GM12878 (cell line): Measurements from ENCODE around the gene RPL38. TPM values are rescaled to one million over a fixed set of nuclear protein-coding genes. Genes with fewer than 3 reads are reported as not detected.

Experiments
- ATAC-seq: fragments of 200-7000 bp; cut with Tn5 transposase; 3 replicates; pipeline ENCODE4 v1.9.1; 2020; ENCODE audit warnings: mild to moderate bottlenecking, moderate library complexity
- BruUV-seq: library from RNA; stranded (reverse); fragments of 400-500 nt; replicated peaks from 2 replicates; lab custom pipeline; 2021; lab: Mats Ljungman, UMichigan
- CTCF ChIA-PET: fragments of 300-600 bp; sonication (Branson Sonifier 250); formaldehyde crosslinking; extraction: SDS; loops from one replicate; lab custom pipeline; 2021; ENCODE audit warnings: inconsistent platforms; lab: Yijun Ruan, JAX
- POLR2A ChIA-PET: fragments of 350-600 bp; formaldehyde crosslinking; extraction: SDS; loops from one replicate; lab custom pipeline; 2021; ENCODE audit warnings: inconsistent platforms; lab: Charles Lee
- RAD21 ChIA-PET: fragments of 300-600 bp; sonication (Branson Sonifier 250); formaldehyde crosslinking; loops from one replicate; lab custom pipeline; 2023; ENCODE audit warnings: antibody characterized with exemption; ENCODE audit not compliant: unreplicated experiment; lab: Charles Lee
- SMC1A ChIA-PET: fragments of 300-600 bp; sonication (Branson Sonifier 250); formaldehyde crosslinking; loops from one replicate; lab custom pipeline; 2023; ENCODE audit not compliant: unreplicated experiment, uncharacterized antibody; lab: Charles Lee
- DNase-seq: peaks from one replicate; pipeline ENCODE4 v3.0.0-alpha.2; 2011; ENCODE audit warnings: low read depth, low spot score
- FAIRE-seq: peaks from 3 replicates; lab custom pipeline; 2011; peaks lifted over from hg19 to GRCh38; lab: Jason Lieb, UNC
- H2AFZ ChIP-seq: 2 replicates; pipeline ENCODE4 v1.6.0; 2011; ENCODE audit warnings: low read depth, low read length, control low read depth; ENCODE audit not compliant: control insufficient read depth
- H3K27ac ChIP-seq: 2 replicates; pipeline ENCODE4 v1.5.1; 2011; ENCODE audit warnings: control low read depth; ENCODE audit not compliant: control insufficient read depth, insufficient read depth
- H3K27me3 ChIP-seq, 2 experiments: replicated peaks in 1 of 2; 2 replicates each; pipeline versions ENCODE4 v1.6.0 to v1.6.1; 2011; ENCODE audit warnings: low read length in 1 of 2; ENCODE audit not compliant: control insufficient read depth in 2 of 2, insufficient read depth in 2 of 2
- H3K36me3 ChIP-seq, 2 experiments: 2 replicates each; pipeline ENCODE4 v1.5.1; 2011; ENCODE audit warnings: low read length in 1 of 2; ENCODE audit not compliant: control insufficient read depth in 2 of 2, insufficient read depth in 2 of 2
- H3K4me1 ChIP-seq: 2 replicates; pipeline ENCODE4 v1.6.1; 2011; ENCODE audit warnings: mild to moderate bottlenecking, low read length, moderate library complexity, mixed read lengths; ENCODE audit not compliant: control insufficient read depth, insufficient read depth
- H3K4me2 ChIP-seq: 2 replicates; pipeline ENCODE4 v1.6.0; 2011; ENCODE audit warnings: control low read depth; ENCODE audit not compliant: control insufficient read depth, insufficient read depth
- H3K4me3 ChIP-seq: fragments of 200-600 bp; sonication (generic); 2 replicates; pipeline ENCODE4 v1.5.1; 2016
- H3K79me2 ChIP-seq: 2 replicates; pipeline ENCODE4 v1.6.0; 2011; ENCODE audit warnings: low read length; ENCODE audit not compliant: control insufficient read depth, insufficient read depth
- H3K9ac ChIP-seq: 2 replicates; pipeline ENCODE4 v1.8.0; 2011; ENCODE audit warnings: low read length, control low read depth, mixed read lengths; ENCODE audit not compliant: control insufficient read depth, insufficient read depth
- H3K9me3 ChIP-seq: replicated peaks from 3 replicates; pipeline ENCODE4 v1.5.1; 2011; ENCODE audit warnings: mild to moderate bottlenecking, low read length; ENCODE audit not compliant: control insufficient read depth, insufficient read depth
- H4K20me1 ChIP-seq: 2 replicates; pipeline ENCODE4 v1.6.0; 2011; ENCODE audit not compliant: control insufficient read depth, insufficient read depth
- CEBPB ChIP-seq, 2 experiments: fragments of 150-350 bp in 1 of 2; IDR thresholded peaks; 2 replicates each; pipeline ENCODE4 v1.6.1; 2012 to 2014; ENCODE audit warnings: low read depth in 2 of 2, low read length in 2 of 2, borderline replicate concordance in 1 of 2, inconsistent platforms in 1 of 2
- CHD1 ChIP-seq: IDR thresholded peaks from 2 replicates; pipeline ENCODE4 v1.6.1; 2012; ENCODE audit warnings: low read depth, low read length, improper control_type of control experiment
- E2F4 ChIP-seq: IDR thresholded peaks from 2 replicates; pipeline ENCODE4 v1.6.1; 2012; ENCODE audit warnings: low read depth, low read length, improper control_type of control experiment
- FOXK2 ChIP-seq: fragments of 450-650 bp; IDR thresholded peaks from 2 replicates; pipeline ENCODE4 v1.6.1; 2017; ENCODE audit warnings: mild to moderate bottlenecking, moderate library complexity
- JUND ChIP-seq: IDR thresholded peaks from 2 replicates; pipeline ENCODE4 v1.6.1; 2012; ENCODE audit warnings: low read depth, mild to moderate bottlenecking, low read length, improper control_type of control experiment, moderate library complexity
- KDM1A ChIP-seq: fragments of 200-600 bp; sonication (generic); IDR thresholded peaks from 2 replicates; pipeline ENCODE4 v1.6.1; 2016; ENCODE audit warnings: borderline replicate concordance
- MAX ChIP-seq: IDR thresholded peaks from 2 replicates; pipeline ENCODE4 v1.6.1; 2012; ENCODE audit warnings: low read depth, low read length, improper control_type of control experiment
- NFIC ChIP-seq: IDR thresholded peaks from 2 replicates; pipeline ENCODE4 v1.6.1; 2012; ENCODE audit warnings: low read depth, mild to moderate bottlenecking, inconsistent platforms, low read length, moderate library complexity
- REST ChIP-seq: IDR thresholded peaks from 2 replicates; pipeline ENCODE4 v1.6.1; 2012; ENCODE audit warnings: mild to moderate bottlenecking, low read depth, low read length
- SIN3A ChIP-seq: IDR thresholded peaks from 2 replicates; pipeline ENCODE4 v1.6.1; 2012; ENCODE audit warnings: low read depth, low read length, improper control_type of control experiment
- WGBS: methylation state at CpG from one replicate; pipeline ENCODE4 v1.1.6; 2016; ENCODE audit warnings: low lambda C conversion rate; ENCODE audit not compliant: insufficient replicate concordance, insufficient coverage; ENCODE audit errors: missing lambda C conversion rate; 5-methylcytosine and 5-hydroxymethylcytosine counted together
- in situ Hi-C: fragments of 300-500 bp; cut with MboI; formaldehyde crosslinking; loops from 9 replicates; pipeline ENCODE4 v1.14.3; 2018; ENCODE audit warnings: mixed read lengths
- intact Hi-C: fragments of 100-400 bp; cut with micrococcal nuclease; formaldehyde crosslinking; loops from one replicate; pipeline ENCODE4 v1.14.2; 2022; ENCODE audit not compliant: unreplicated experiment
- polyA plus RNA-seq, 11 experiments: library from polyadenylated mRNA; depleted of rRNA in 4 of 11; unstranded in 6 of 11; stranded (reverse) in 5 of 11; fragments of >200 nt; fragmentation: Nextera tagmentation in 4 of 11; fragmentation: Illumina TruSeq in 1 of 11; extraction: Ambion mirVana in 4 of 11; extraction: Trizol in 1 of 11; gene quantifications; 1 replicate in 1 of 11; 2 replicates in 10 of 11; pipeline versions ENCODE4 v1.2.1 to v1.2.3, GENCODE V29; 2011 to 2016; ENCODE audit warnings: inconsistent platforms in 2 of 11, missing spikeins in 2 of 11, low read depth in 1 of 11
- total RNA-seq, 4 experiments: library from RNA; depleted of rRNA in 3 of 4; stranded (reverse); fragments of >200 nt in 3 of 4; fragmentation: Illumina TruSeq in 1 of 4; extraction: Trizol in 1 of 4; gene quantifications; 2 replicates each; pipeline versions ENCODE4 v1.2.1 to v1.2.3, GENCODE V29; 2013 to 2021
- TF ChIP-seq, protein P1 (sequence below): fragments of 150-350 bp; IDR thresholded peaks from 2 replicates; pipeline ENCODE4 v1.6.1; 2016; ENCODE audit warnings: low read depth, low read length
- TF ChIP-seq, protein P2 (sequence below): fragments of 450-650 bp; IDR thresholded peaks from 2 replicates; pipeline ENCODE4 v1.6.1; 2016; ENCODE audit warnings: mild to moderate bottlenecking

RPL38 gene
- total and polyA plus RNA-seq, 10 of the 15 experiments (the other 5 are each of a cell fraction or from before 2014, with no cell fraction given), result 1,318 to 4,938 (median 2,673) TPM

GRCh38 chr17:74240618-74241205 lies 37.2 kb downstream of the RPL38 start (continued):
- TF ChIP-seq, protein P1, sequence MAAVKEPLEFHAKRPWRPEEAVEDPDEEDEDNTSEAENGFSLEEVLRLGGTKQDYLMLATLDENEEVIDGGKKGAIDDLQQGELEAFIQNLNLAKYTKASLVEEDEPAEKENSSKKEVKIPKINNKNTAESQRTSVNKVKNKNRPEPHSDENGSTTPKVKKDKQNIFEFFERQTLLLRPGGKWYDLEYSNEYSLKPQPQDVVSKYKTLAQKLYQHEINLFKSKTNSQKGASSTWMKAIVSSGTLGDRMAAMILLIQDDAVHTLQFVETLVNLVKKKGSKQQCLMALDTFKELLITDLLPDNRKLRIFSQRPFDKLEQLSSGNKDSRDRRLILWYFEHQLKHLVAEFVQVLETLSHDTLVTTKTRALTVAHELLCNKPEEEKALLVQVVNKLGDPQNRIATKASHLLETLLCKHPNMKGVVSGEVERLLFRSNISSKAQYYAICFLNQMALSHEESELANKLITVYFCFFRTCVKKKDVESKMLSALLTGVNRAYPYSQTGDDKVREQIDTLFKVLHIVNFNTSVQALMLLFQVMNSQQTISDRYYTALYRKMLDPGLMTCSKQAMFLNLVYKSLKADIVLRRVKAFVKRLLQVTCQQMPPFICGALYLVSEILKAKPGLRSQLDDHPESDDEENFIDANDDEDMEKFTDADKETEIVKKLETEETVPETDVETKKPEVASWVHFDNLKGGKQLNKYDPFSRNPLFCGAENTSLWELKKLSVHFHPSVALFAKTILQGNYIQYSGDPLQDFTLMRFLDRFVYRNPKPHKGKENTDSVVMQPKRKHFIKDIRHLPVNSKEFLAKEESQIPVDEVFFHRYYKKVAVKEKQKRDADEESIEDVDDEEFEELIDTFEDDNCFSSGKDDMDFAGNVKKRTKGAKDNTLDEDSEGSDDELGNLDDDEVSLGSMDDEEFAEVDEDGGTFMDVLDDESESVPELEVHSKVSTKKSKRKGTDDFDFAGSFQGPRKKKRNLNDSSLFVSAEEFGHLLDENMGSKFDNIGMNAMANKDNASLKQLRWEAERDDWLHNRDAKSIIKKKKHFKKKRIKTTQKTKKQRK, result no peak

DNA sequence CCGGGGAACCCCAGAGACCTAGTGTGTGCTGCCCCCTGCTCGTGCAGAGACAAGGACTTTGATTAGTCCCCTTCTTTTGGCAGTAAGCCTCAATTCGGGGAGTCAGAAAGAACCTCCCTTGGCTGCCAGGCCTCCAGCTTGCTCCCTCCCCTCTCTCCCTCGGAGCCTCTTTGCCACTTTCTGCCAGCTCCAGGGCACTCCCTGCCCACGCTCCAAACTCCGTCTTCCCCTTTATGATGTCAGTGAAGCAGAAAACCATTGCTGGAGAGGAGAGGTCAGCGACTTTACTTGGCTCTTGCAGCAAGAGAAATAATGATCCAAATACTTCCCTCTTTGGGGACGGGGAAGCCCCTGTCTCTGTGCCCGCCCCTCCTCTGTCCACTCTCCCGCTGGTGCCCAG lies 38.0 kb downstream of the RPL38 start:
- Histone ChIP-seq H3K9me3 (no peaks in the 10 kb centered on the region; the same call in 2 of the 3 replicates), H2AFZ (no peak overlapping the region), H3K27ac (no peak overlapping the region), H3K9ac (no peak overlapping the region), H3K36me3 (peaks cover 0 to 2% of the 10 kb centered on the region in 2 experiments; a peak in 2 of 4 replicates), H3K27me3 (no peaks in the 10 kb centered on the region), H3K4me2 (no peak overlapping the region), H4K20me1 (no peaks in the 10 kb centered on the region), H3K4me1 (no peaks in the 10 kb centered on the region), H3K79me2 (no peaks in the 10 kb centered on the region), H3K4me3 (no peak overlapping the region)
- no peak for ATAC-seq
- ChIA-PET SMC1A (interaction anchor here (1.4 kb wide), 1 partner anchor 20 kb away, joined by 5 read pairs; no protein-coding TSS in a partner anchor), CTCF (no interaction called here), POLR2A (interaction anchor here (0.6 kb wide), 1 partner anchor 53 kb away, joined by 3 read pairs; no protein-coding TSS in a partner anchor), RAD21 (no interaction called here)
- BruUV-seq, result no TSS peak
- 43% methylated on average over 10 of the region's 10 CpGs for WGBS
- no peak for FAIRE-seq
- DNase-seq, result no peak
- intact Hi-C loops, result no loop called here
- in situ Hi-C loops, result no loop called here
- no peak for TF ChIP-seq KDM1A
- TF ChIP-seq SIN3A, result no peak
- TF ChIP-seq, protein P2, sequence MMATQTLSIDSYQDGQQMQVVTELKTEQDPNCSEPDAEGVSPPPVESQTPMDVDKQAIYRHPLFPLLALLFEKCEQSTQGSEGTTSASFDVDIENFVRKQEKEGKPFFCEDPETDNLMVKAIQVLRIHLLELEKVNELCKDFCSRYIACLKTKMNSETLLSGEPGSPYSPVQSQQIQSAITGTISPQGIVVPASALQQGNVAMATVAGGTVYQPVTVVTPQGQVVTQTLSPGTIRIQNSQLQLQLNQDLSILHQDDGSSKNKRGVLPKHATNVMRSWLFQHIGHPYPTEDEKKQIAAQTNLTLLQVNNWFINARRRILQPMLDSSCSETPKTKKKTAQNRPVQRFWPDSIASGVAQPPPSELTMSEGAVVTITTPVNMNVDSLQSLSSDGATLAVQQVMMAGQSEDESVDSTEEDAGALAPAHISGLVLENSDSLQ, result no peak
- no peak for TF ChIP-seq NFIC
- TF ChIP-seq FOXK2, result no peak
- no peak for TF ChIP-seq MAX
- no peak for TF ChIP-seq CEBPB (IDR thresholded peaks at IDR 0.05; ENCODE audit: borderline replicate concordance in 1 of 2, low read depth in 2 of 2, low read length in 2 of 2)
- no peak for TF ChIP-seq E2F4
- no peak for TF ChIP-seq CHD1
- no peak for TF ChIP-seq REST
- no peak for TF ChIP-seq JUND
